ENCODE data around the gene MAP1LC3B. TPM values are rescaled to one million over a fixed set of nuclear protein-coding genes. Genes with fewer than 3 reads are reported as not detected.
"Not testable (repeated sequence)": the region's sequence is repeated elsewhere in the genome, so short reads cannot be mapped to it uniquely, and the experiment has no call there.

Gene MAP1LC3B
- total and polyA plus RNA-seq, 2 donors (not counting 1 experiment from before 2014, with no cell fraction given), result 72.7 to 75.8 TPM

DNA sequence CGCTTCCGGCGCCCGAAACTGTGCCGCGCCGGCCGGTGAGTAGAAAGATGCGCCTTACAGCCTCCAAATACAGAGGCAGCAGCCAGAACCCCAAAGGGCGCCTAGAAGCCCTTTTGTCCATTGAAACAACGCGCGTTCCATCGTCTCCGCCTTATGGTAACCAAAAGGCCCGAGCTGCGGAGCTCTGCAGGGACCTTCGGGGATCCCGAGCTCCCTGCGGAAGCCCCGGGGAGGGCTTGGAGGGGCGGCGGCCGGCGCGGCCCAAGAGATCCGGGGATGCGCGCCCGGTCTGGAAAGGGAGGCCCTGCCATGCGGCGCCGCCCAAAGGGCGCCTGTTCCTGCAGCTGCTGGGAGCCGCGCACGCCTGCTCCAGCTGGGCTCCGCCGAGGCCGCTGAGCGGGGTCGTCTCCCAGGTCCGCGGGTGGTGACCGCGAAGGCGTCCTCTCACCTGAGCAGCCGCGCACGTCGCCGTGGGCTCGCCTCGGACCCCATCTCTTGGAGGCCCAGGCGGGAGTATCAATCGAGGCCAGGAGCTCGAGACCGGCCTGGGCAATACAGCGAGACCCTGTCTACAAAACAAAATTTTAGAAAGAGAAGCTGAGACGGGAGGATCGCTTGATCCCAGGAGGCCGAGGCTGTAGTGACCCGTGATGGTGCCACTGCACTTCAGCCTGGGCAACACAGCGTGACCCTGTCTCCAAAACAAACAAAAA is 7.8 kb upstream of the MAP1LC3B start:
- CTCF ChIA-PET, result interaction anchor here (1.0 to 4.3 kb wide), 6 partner anchors 10 to 252 kb away, joined by 3 to 52 read pairs (median 6); partner anchors contain the start of genes C16orf95 and MAP1LC3B

GRCh38 chr16:87384875-87385167 is 7.3 kb upstream of the MAP1LC3B start:
- H3K27me3 ChIP-seq (replicated peaks in 1 of 4; ENCODE audit: control extremely low read depth in 1 of 4, control insufficient read depth in 3 of 4, insufficient read depth in 4 of 4, low read length in 3 of 4); DNase-seq; H3K36me3 ChIP-seq (replicated peaks in 1 of 2; ENCODE audit: control extremely low read depth in 1 of 2, control insufficient read depth in 1 of 2, extremely low read depth in 1 of 2, insufficient read depth in 2 of 2, low read length in 1 of 2); ATAC-seq (ENCODE audit: low read depth); H3K9me3 ChIP-seq (ENCODE audit: control extremely low read depth in 1 of 3, control insufficient read depth in 2 of 3, insufficient read depth in 1 of 3, low read length in 2 of 3); H3K9me3 Mint-ChIP-seq (ENCODE audit: insufficient read depth); H3K27me3 Mint-ChIP-seq: not testable (repeated sequence)
- peak overlapping the region; percentile 76 to 82 for H3K27ac ChIP-seq (ENCODE audit: low read length in 2 of 2)
- intact Hi-C loops (cut with micrococcal nuclease), result loop anchor here (10.0 kb wide), 2 partner anchors 830 to 1830 kb away; partner anchors contain the start of gene MTHFSD
- H3K9ac ChIP-seq (ENCODE audit: low read length), result peak overlapping the region; percentile 70
- peak overlapping the region; percentile 84 for H3K4me2 ChIP-seq (replicated peaks; ENCODE audit: low read depth, low read length, poor library complexity, severe bottlenecking)
- peak overlapping the region; percentile 97 for H3K4me3 Mint-ChIP-seq
- POLR2A ChIA-PET, result interaction anchor here (2.9 kb wide), 1 partner anchor 9 kb away, joined by 23 read pairs; the partner anchor contains the start of gene MAP1LC3B
- H4K20me1 ChIP-seq (ENCODE audit: control insufficient read depth, insufficient read depth, low read length, poor library complexity, severe bottlenecking), result peaks cover 20% of the 10 kb centered on the region
- H3K27ac Mint-ChIP-seq, result peak overlapping the region; percentile 100
- H2AFZ ChIP-seq (ENCODE audit: insufficient read depth, low read depth, low read length, poor library complexity, severe bottlenecking), result peak overlapping the region; percentile 87
- peak overlapping the region in 4 of 5 experiments; percentile 69 to 83 (median 79) for H3K4me3 ChIP-seq (ENCODE audit: control extremely low read depth in 1 of 5, extremely low read depth in 1 of 5, insufficient read depth in 1 of 5, low read depth in 2 of 5, low read length in 4 of 5)
- H3K4me1 Mint-ChIP-seq, result peaks cover 67% of the 10 kb centered on the region
- WGBS (ENCODE audit: insufficient coverage), result 93% methylated on average over 11 of the region's 12 CpGs
- peaks cover 49 to 58% of the 10 kb centered on the region in 2 donors for H3K4me1 ChIP-seq (ENCODE audit: control insufficient read depth in 2 of 2, insufficient read depth in 2 of 2, low read length in 2 of 2)
- CTCF ChIA-PET, result interaction anchor here (4.3 kb wide), 1 partner anchor 9 kb away, joined by 52 read pairs; the partner anchor contains the start of gene MAP1LC3B
- H3K79me2 ChIP-seq (ENCODE audit: control insufficient read depth, insufficient read depth, low read length), result peaks cover 32% of the 10 kb centered on the region

More for the DNA sequence above, 7.8 kb upstream of the MAP1LC3B start:
- no peaks in the 10 kb centered on the region for H3K27me3 ChIP-seq (replicated peaks in 1 of 4; ENCODE audit: control extremely low read depth in 1 of 4, control insufficient read depth in 3 of 4, insufficient read depth in 4 of 4, low read length in 3 of 4)
- peaks cover 49 to 57% of the 10 kb centered on the region in 2 donors for H3K4me1 ChIP-seq (ENCODE audit: control insufficient read depth in 2 of 2, insufficient read depth in 2 of 2, low read length in 2 of 2)
- H3K27ac Mint-ChIP-seq, result peak overlapping the region; percentile 100
- peak overlapping the region; percentile 70 for H3K9ac ChIP-seq (ENCODE audit: low read length)
- H2AFZ ChIP-seq (ENCODE audit: insufficient read depth, low read depth, low read length, poor library complexity, severe bottlenecking), result peak overlapping the region; percentile 87
- DNase-seq, result no peak
- ATAC-seq (ENCODE audit: low read depth), result no peak
- H3K27ac ChIP-seq (ENCODE audit: low read length in 2 of 2), result peak overlapping the region; percentile 76 to 82
- TF ChIP-seq EZH2 (IDR thresholded peaks at IDR 0.05; ENCODE audit: borderline replicate concordance, insufficient read depth, low read depth, low read length, poor library complexity, severe bottlenecking), result no peak
- TF ChIP-seq, protein P1, sequence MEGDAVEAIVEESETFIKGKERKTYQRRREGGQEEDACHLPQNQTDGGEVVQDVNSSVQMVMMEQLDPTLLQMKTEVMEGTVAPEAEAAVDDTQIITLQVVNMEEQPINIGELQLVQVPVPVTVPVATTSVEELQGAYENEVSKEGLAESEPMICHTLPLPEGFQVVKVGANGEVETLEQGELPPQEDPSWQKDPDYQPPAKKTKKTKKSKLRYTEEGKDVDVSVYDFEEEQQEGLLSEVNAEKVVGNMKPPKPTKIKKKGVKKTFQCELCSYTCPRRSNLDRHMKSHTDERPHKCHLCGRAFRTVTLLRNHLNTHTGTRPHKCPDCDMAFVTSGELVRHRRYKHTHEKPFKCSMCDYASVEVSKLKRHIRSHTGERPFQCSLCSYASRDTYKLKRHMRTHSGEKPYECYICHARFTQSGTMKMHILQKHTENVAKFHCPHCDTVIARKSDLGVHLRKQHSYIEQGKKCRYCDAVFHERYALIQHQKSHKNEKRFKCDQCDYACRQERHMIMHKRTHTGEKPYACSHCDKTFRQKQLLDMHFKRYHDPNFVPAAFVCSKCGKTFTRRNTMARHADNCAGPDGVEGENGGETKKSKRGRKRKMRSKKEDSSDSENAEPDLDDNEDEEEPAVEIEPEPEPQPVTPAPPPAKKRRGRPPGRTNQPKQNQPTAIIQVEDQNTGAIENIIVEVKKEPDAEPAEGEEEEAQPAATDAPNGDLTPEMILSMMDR (IDR thresholded peaks at IDR 0.05), result no peak
- H3K36me3 ChIP-seq (replicated peaks in 1 of 2; ENCODE audit: control extremely low read depth in 1 of 2, control insufficient read depth in 1 of 2, extremely low read depth in 1 of 2, insufficient read depth in 2 of 2, low read length in 1 of 2), result no peaks in the 10 kb centered on the region
- H3K4me3 ChIP-seq (ENCODE audit: control extremely low read depth in 1 of 5, extremely low read depth in 1 of 5, insufficient read depth in 1 of 5, low read depth in 2 of 5, low read length in 4 of 5), result peak overlapping the region; percentile 60 to 83 (median 75)
- peaks cover 3% of the 10 kb centered on the region for H3K9me3 Mint-ChIP-seq (ENCODE audit: insufficient read depth)
- POLR2A ChIA-PET, result interaction anchor here (0.6 to 2.9 kb wide), 3 partner anchors 10 to 316 kb away, joined by 3 to 23 read pairs (median 9); partner anchors contain the start of genes C16orf95 and MAP1LC3B
- peaks cover 0 to 2% (median 0%) of the 10 kb centered on the region in 3 donors for H3K9me3 ChIP-seq (ENCODE audit: control extremely low read depth in 1 of 3, control insufficient read depth in 2 of 3, insufficient read depth in 1 of 3, low read length in 2 of 3)
- H3K27me3 Mint-ChIP-seq, result no peaks in the 10 kb centered on the region
- H3K4me2 ChIP-seq (replicated peaks; ENCODE audit: low read depth, low read length, poor library complexity, severe bottlenecking), result peak overlapping the region; percentile 84
- H3K4me1 Mint-ChIP-seq, result peaks cover 65% of the 10 kb centered on the region
- 8% methylated on average over 64 of the region's 64 CpGs for WGBS (ENCODE audit: insufficient coverage)
- peaks cover 23% of the 10 kb centered on the region for H4K20me1 ChIP-seq (ENCODE audit: control insufficient read depth, insufficient read depth, low read length, poor library complexity, severe bottlenecking)
- peak overlapping the region; percentile 97 for H3K4me3 Mint-ChIP-seq
- intact Hi-C loops (cut with micrococcal nuclease), result loop anchor here (10.0 kb wide), 2 partner anchors 830 to 1830 kb away; partner anchors contain the start of gene MTHFSD
- peaks cover 37% of the 10 kb centered on the region for H3K79me2 ChIP-seq (ENCODE audit: control insufficient read depth, insufficient read depth, low read length)

All from B cell (primary cell).